GM10847 (cell line): Measurements from ENCODE around the gene GPR37L1.

ENCODE experiments used
- POLR2A ChIP-seq: IDR thresholded peaks from 2 replicates; pipeline ENCODE4 v1.6.1; 2011; ENCODE audit not compliant: insufficient read length; ENCODE audit errors: extremely low read depth

Gene GPR37L1

GRCh38 chr1:202127061-202127460 is 4.3 kb downstream of the GPR37L1 start:
- no peak for TF ChIP-seq POLR2A

- TF ChIP-seq POLR2A = no peak
Observed at GRCh38 chr1:202127836-202128622, 5.3 kb downstream of the GPR37L1 start.

- no peak for TF ChIP-seq POLR2A
Observed at GRCh38 chr1:202129453-202130296, 7.0 kb downstream of the GPR37L1 start.

- no peak for TF ChIP-seq POLR2A
Observed at GRCh38 chr1:202130297-202130721, 7.6 kb downstream of the GPR37L1 start.

GRCh38 chr1:202130816-202131522 is 8.3 kb downstream of the GPR37L1 start:
- no peak for TF ChIP-seq POLR2A

- TF ChIP-seq POLR2A = no peak
Observed at GRCh38 chr1:202131956-202132821, 9.5 kb downstream of the GPR37L1 start.

GRCh38 chr1:202133001-202133400 is 10.3 kb downstream of the GPR37L1 start:
- TF ChIP-seq POLR2A = no peak

- no peak for TF ChIP-seq POLR2A
Observed at GRCh38 chr1:202133496-202133895, 10.8 kb downstream of the GPR37L1 start.

GRCh38 chr1:202133989-202134388 is 11.3 kb downstream of the GPR37L1 start:
- no peak for TF ChIP-seq POLR2A

- TF ChIP-seq POLR2A = no peak
Observed at GRCh38 chr1:202134645-202135172, 12.0 kb downstream of the GPR37L1 start.

- TF ChIP-seq POLR2A = no peak
Observed at GRCh38 chr1:202135221-202135721, 12.6 kb downstream of the GPR37L1 start.

- TF ChIP-seq POLR2A = no peak
Observed at GRCh38 chr1:202140833-202141232, 18.1 kb downstream of the GPR37L1 start.

GRCh38 chr1:202143011-202143767 is 20.5 kb downstream of the GPR37L1 start:
- TF ChIP-seq POLR2A = no peak
